ENCODE data around the gene EGR1.

The EGR1 gene

DNA sequence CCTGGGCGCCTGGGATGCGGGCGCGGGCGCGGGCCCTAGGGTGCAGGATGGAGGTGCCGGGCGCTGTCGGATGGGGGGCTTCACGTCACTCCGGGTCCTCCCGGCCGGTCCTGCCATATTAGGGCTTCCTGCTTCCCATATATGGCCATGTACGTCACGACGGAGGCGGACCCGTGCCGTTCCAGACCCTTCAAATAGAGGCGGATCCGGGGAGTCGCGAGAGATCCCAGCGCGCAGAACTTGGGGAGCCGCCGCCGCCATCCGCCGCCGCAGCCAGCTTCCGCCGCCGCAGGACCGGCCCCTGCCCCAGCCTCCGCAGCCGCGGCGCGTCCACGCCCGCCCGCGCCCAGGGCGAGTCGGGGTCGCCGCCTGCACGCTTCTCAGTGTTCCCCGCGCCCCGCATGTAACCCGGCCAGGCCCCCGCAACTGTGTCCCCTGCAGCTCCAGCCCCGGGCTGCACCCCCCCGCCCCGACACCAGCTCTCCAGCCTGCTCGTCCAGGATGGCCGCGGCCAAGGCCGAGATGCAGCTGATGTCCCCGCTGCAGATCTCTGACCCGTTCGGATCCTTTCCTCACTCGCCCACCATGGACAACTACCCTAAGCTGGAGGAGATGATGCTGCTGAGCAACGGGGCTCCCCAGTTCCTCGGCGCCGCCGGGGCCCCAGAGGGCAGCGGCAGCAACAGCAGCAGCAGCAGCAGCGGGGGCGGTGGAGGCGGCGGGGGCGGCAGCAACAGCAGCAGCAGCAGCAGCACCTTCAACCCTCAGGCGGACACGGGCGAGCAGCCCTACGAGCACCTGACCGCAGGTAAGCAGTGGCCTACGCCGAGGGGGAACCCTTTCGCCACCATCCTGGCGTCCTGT is at the start of gene EGR1:
TSS of gene EGR1 (plus strand) at position 219 of the 864 bp plus-strand sequence. CDS start at position 502, 283 bp downstream.
- DNase-seq: peak; percentile 93

DNA sequence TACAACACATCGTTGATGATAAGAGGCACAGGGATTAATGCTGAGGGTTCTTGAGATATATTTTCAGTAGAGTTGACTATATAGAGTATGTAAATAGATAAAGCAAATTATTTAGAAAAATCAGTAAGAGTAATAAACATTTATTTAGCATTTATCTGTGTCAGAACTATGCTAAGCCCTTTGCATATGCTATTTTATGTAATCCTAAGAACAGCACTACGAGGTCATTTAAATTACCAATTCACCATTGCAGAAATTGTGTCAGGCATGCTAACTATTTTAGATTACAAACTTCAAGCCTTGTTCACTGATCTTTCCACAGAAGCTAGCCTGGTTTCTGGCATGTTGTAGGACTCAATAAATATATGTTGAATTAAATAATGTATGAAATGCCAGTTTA is 46.8 kb upstream of the EGR1 start:
- DNase-seq: no peak

DNA sequence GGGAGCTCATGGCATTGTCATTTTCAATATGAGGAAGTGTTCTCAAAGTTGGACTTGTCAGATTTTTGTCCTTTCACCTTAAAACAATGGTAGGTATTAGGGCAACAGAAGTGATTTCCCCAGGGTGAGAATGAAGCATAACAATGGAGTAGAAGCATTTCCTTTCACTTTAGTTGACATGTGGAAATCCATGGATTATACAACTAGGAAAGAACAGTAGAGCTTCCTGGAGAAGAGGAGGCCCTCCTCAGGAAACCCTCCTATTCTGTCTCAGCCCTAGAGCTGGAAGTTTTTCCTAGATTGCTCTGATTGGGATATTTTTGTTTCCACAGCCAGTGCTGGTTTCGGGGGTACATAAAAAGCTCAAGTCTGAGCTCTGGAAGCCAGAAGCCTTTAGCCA is 40.2 kb upstream of the EGR1 start:
- no peak for DNase-seq

DNA sequence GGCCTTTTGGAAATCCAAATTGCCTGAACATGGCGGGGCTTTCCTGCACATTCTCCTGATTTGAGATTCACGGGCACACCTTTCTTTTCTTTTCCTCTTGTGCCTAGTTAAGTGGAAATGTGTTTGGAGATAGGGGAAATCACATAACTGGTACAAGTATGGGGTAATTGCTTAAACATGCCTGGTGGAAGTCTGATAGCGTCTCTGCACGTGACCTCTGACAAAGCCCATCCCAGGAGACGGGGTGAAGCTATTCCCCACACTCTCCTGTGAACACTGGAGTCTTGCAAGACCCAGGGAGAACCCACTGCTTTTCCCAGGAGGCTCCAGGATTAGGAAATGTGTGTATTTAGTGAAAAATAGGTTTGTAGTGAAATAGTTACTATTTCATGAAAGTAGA is 29.3 kb upstream of the EGR1 start:
- DNase-seq: no peak

DNA sequence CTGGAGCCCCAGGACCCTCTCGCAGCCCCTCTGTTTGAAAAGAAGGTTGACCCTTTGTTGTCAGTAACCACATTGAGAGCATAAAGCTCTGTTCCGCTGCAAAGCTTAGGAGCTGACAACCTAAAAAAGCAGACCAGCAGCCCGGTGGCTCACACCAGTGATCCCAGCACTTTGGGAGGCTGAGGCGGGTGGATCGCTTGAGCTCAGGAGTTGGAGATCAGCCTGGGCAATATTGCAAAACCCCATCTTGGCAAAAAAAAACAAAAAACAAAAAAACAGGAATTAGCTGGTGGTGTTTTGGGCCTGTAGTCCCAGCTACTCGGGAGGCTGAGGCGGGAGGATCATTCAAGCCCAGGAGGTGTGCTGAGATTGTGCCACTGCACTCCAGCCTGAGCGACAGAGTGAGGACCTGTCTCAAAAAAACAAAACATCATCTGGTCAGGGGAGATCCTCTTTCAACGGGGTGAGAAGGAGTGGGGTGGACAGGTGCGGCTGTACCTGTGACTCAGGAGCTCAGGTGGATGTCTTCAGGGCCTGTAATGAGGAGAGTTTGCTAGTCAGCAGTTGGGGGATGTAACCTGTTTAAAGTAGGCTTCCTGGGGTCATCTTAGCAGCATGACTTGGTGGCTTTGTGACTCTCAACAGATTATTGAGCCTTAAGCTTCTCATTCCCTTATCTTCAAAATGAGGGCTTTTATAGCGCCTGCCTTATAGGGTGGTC is 27.1 kb upstream of the EGR1 start:
- DNase-seq: no peak

DNA sequence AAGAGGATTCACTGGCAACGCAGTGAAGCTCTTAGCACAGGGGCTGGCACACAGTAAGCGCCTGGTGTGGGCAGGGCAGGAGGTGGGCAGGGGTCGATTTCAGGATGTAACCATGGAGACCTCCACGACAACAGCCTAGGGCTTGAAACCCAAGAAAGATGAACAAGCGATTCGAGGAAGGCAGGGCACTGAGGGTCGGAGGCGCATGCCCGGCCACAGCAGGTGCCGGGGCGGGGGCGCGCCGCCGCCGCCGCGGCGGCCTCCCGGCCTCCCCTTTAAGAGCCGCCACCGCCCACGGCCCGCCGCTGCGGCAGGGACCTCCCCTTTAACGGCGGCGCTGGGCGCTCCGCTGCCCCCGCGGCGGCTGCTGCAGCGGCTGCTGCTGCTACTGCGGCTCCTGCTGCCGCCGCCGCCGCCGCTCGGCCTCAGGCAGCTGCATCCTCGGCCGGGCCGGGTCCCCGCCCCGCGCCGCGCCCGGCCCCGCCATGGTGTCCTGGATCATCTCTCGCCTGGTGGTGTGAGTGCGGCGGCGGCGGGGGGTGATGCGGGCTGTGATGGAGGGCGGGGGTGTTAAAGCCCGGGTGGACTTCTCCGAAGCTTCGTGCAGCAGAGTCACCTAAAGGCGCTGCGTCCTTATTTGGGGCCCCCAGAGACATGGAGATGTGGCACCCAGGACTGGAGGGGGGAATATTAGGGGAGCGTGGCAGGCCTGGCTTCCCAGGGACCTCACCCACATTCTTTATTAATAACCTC is 26.4 kb upstream of the EGR1 start, which contains the start of gene REEP2:
TSS of gene REEP2 (plus strand) at position 334 of the 753 bp plus-strand sequence. CDS start at position 486, 152 bp downstream.
- peak; percentile 17 for DNase-seq

DNA sequence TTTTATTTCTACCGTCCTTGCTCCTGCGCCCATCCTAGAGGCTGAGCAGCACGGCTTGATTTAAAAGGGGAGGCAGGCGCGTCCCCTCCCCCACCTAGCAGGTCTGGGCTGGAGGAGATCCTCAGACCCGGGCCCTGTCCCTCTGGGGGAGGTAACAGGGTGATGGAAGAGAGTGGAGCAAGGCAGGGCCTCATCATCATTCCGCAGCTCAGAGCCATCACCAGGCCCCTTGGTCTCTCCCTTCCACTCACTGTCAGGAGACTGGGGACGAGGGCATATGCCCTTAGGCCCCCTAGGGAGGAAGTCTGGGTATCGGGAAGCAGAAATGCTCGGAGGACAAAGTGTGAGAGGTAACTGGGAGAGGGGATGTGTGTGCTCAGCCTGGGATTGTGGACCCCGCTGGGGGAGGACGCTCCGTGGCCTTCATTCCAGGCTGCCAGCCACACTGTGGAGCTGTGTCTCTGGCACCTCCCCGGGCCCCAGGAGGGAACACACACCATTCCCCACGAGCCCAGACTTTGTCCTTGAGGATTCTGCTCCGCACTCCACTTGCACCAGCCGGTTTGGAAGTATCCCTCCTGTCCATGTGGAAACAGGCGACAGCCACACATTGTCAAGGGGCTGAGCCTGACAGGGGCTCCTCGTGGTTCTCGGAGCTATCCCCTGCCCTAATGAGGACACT is 25.7 kb upstream of the EGR1 start:
- DNase-seq: no peak

DNA sequence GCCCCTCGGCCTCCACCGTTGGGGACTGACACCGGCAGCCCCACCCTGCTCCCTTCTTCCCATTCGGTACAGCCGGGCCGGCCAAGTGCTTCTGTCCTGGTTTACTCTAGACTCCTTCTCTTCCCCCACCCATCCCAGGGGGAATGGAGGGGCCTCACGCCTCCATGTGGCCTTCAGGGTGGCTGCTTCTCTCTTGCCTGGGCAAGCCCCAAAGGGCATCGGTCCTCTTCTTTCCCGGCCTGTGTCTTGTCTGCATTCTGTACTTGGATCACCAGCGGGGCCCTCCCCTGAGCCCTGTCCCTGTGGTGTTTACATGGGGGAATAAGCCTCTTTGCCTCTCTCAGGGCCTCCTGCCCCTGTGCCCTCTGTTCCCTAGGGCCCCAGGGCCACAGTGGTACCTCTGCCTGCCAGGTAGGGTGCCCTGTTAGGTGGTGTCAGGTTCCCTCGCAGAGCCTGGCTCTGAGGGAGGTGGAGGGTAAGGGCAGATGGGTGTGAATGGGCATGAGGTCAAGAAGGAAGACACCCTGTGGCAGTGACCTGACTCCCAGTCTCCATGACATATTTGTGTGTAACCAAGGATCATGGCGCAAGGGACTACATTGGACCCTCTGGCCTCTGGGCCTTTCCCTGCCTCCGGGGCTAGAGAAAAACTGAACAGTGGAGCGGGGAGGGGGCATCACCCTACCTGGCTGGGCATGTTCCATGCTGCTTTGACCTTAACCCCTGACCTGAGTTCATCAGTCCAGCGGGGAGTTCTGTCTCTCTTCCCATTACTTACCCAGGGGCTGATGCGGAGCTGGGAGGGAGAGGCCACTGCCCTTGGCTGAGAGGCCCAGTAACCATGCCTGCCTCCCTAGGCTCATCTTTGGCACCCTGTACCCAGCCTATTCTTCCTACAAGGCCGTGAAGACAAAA is 24.9 kb upstream of the EGR1 start:
- DNase-seq: no peak

DNA sequence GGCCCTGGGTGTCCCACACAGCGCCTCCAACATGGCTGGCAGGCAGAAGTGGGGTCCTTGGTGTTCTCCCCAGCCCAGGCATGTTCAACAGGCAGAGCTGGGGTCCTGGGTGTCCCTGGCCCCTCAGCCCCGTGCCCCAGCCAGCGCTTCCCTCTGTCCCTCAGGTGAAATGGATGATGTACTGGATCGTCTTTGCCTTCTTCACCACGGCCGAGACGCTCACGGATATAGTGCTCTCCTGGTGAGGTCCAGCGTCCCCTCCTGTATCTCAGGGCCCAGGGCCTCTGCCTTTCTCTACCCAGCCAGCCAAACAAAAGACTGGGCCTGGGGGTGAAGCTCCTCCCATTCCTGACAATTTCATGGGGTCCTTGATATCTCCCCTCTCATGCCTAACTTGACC is 24.1 kb upstream of the EGR1 start:
- no peak for DNase-seq

DNA sequence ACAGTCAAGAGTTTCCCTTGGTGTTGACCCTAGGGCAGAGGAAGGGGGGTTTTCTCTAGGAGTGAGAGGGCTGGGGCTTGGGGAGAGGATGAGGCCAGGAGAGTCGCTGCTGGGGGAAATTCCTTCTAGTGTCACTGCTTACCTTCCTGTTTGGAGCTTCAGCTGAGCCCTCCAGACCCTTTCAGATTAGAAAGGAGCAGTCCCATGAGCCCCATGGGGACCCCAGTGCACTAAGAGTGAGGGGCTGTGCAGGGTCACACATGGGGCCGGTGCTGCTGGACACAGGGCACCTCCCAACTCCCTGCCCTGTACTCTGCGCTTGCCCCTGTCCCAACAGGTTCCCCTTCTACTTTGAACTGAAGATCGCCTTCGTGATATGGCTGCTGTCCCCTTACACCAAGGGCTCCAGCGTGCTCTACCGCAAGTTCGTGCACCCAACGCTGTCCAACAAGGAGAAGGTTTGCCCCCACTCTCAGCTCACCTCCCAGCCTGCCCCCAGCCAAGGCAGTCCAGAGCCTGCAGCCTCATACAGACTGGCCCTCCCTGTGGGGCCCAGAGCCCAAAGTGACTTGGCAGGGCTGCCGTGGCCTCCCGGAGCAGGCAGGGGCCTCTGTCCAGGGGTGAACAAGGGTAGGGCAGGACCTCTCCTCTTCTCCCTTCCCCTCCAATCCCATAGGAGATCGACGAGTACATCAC is 21.1 kb upstream of the EGR1 start:
- no peak for DNase-seq

DNA sequence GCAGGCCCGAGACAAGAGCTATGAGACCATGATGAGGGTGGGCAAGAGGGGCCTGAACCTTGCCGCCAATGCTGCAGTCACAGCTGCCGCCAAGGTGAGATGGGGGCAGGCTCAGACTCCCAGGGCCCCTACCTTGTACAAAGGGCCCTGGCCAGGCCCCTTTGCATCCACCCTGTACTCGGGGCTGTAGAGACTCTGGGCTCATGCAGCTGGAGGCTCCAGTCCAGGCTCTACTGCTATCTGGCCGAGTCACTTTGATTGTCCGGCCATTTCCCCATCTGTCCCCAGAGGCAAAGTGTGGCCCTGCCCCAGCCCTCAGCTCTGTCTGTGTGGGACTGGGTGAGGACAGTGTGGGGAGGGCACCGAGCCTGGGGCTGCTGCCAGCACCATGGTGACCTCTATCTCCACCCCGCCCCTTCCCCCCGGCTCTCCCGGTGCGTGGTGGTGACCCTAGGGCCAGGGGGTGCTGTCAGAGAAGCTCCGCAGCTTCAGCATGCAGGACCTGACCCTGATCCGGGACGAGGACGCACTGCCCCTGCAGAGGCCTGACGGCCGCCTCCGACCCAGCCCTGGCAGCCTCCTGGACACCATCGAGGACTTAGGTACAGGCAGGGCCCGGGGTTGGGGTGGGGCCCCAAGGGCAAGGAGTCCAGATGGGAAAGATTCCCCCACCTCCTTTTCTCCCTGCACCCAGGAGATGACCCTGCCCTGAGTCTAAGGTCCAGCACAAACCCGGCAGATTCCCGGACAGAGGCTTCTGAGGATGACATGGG is 20.3 kb upstream of the EGR1 start:
- no peak for DNase-seq

DNA sequence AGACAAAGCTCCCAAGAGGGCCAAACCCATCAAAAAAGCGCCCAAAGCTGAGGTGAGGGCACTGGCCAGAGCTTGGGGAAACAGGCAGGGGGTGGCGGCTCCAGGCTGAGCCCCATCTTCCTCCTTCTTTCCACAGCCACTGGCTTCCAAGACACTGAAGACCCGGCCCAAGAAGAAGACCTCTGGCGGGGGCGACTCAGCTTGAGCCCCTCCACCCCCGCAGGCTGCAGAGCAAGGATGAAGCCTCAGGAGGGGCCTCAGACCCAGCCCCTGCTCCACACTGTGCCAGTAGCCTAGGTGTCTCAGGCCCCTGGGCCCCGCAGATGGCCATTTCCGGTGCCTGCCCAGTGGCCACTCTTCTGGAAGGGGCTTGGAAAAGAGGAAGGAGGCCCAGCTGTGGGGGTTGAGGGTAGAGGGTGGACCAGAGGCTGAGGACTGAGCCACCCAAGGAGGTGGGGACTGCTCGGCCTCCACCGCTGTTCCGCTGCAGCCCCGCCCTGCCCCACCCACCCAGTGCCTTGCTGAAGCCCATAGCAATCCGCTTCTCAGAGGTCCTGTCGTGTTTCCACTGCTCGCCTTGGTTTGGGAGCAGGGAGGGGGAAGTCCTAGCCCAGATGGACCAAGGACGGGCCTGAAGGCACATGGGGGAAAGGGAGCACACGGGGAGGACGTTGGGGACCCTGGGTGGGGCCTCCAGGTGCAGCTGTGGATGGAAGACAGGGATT is 19.6 kb upstream of the EGR1 start:
- DNase-seq: no peak

DNA sequence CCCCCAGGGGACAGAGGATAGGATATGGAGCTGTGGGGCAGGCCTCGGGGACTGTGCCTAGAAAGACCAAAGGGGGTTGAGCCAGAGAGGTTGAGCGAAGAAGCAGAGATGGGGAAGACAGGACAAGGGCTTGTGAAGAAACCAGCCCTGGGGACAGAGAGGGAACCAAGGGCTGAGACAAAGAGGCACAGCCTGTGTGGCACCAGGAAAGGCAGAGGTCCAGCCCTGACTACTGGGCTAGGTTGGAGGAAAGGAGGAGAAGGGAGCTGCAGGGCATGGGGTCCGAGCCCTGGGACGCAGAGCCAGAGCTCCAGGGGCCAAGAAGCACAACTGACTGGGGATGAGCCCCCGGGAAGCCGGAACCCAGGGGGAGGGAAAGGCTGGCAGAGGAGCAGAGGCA is 17.2 kb upstream of the EGR1 start:
- DNase-seq: no peak

DNA sequence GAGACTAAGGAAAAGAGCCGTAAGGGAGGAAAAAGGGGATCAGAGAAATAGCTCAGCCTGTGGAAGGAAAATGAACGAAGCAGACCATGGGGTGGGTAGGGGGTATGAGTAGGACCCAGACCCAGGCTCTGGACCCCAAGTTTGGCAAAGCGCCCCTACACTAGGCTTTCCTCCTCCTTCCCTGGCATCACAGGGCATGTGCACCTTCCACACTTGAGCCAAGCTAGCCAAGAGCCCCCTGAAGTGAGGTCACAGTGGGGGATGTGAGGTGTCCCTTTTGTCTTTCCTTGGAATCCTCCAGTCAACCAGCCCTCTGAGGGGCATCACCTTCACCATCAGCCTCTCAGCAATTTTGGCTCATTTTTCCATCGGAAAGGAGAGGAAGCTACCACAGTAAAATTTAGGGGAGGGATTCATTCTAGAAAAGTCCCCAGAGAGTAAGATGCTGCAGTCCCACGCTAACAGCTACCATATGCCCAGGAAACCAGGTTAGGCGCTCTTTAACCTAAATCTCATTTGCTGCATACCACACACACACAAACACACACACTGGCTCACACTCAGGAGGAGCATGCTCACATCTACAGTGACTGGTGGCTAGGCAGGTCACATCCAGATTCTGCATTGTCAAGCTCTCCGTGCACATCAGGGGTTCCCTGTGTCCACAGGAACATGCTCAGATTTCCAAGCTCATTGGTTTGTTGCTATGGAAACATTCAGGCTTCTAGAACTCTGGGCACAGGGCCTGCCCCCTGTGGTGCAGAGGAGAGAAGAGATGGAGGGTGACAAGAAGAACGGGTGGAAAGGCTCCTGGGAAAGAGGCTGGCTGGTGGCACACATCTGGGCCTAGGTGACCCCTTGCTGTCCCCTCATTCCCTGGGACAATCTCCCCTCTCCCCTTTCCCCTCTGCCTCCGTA is 16.5 kb upstream of the EGR1 start:
- DNase-seq: no peak

DNA sequence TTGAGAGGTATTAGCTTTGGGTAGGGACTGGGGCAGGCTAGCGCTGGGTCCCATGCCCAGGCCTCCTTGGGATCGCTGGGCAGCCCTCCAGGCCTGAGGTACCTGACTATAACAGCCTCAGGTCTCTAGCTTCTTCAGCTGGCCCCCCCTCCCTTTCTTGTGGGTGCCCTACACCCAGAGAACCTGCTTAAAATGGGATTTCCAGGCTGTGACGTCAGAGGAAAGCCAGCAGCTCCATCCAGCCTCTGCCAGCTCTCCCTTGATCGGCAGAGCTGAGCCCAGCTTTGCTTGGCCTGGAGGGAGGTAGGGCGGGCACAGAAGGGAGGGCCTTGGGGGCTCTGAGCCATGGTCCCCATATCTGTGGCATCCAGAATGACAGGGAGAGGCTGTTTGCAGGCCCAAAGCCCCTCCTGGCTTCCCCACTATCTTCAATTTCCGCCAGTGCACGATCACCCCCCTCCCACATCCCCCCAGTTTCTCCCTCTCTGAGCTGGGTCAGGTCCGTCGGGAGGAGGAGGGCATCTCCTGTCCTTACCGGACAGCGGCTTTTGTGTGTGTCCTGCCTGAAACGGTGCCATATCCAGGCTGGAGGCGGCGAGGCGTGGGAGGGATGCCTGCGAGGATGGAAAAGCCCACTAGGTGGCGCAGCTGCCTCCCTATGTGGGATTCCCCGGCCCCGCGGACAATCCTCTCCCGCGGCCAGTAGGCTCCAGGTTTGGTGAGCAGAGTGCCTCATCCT is 15.6 kb upstream of the EGR1 start:
- peak; percentile 61 for DNase-seq

DNA sequence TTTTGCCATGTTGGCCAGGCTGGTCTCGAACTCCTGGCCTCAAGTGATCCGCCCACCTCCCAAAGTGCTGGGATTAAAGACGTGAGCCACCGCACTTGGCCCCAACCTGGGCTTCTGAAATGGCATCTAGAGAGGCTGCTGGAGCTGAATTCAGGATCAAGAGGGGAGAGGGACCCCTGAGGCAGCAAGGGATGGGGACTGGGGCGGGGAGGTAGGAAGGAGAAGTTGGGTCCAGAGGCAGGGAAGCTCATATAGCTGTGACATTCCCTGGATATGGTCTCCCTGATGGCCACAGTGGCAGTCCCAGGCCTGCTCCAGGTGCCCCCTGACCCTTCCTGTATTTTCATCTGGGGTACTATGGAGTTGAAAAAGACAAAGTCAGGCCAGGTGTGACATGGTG is 14.3 kb upstream of the EGR1 start:
- no peak for DNase-seq

DNA sequence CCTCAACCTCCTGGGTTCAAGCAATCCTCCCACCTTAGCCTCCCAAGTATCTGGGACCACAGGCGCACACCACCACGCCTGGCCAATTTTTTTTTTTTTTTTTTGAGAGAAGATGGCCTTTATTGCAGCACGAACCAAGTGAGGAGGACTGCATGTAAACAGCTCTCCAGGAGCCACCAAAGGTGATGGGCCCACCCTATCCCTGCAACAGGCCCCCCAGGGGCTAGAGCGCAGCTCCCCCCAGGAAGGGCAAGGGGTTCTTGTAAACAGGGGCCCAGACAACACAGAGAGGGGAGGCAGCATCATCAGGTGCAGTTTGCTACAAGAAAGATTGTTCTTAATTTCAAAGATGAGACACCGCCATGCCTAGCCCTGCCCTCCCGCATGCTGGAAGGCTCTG is 12.6 kb upstream of the EGR1 start:
- no peak for DNase-seq

DNA sequence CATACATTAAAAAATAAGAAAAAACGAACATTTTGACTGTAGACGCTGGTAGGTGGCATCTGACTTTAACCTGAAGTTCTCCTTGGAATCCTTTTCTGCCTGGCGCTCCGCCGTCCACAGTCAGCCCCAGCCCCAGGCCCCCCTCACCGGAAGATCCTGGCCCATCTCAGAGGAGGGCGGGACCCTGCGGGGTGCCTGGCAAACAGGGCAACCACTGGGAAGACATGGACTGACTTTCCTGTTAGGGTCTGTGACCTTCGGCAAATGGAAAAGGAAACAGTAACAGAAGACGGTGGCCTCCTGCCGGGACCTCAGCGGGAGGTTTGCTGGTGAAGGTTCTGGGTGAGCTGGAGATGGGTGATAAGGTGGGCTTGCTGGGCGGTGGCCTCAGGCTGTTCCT is 11.7 kb upstream of the EGR1 start:
- no peak for DNase-seq

Measured in MV-4-11 (cell line).